GM23248 (cell line): ENCODE results near the gene CCS. TPM values are rescaled to one million over a fixed set of nuclear protein-coding genes. Genes with fewer than 3 reads are reported as not detected.

ENCODE experiments used
- DNase-seq: peaks from one replicate; pipeline ENCODE4 v3.0.0-alpha.2; 2015
- H2AFZ ChIP-seq: fragments of 200-600 bp; sonication (generic); 2 replicates; pipeline ENCODE4 v1.6.1; 2016; ENCODE audit warnings: antibody characterized with exemption
- H3F3A ChIP-seq: fragments of 200-600 bp; sonication (generic); 2 replicates; pipeline ENCODE4 v1.6.1; 2016; ENCODE audit warnings: mild to moderate bottlenecking, antibody characterized with exemption, mixed run types; ENCODE audit not compliant: insufficient read depth
- H3K27ac ChIP-seq: fragments of 200-600 bp; sonication (generic); 2 replicates; pipeline ENCODE4 v1.5.1; 2016; ENCODE audit warnings: mild to moderate bottlenecking
- H3K27me3 ChIP-seq: fragments of 200-600 bp; sonication (generic); replicated peaks from 2 replicates; pipeline ENCODE4 v1.6.1; 2016; ENCODE audit warnings: mild to moderate bottlenecking; ENCODE audit not compliant: insufficient read depth
- H3K36me3 ChIP-seq: fragments of 200-600 bp; sonication (generic); 2 replicates; pipeline ENCODE4 v1.6.1; 2016; ENCODE audit warnings: low read depth, mild to moderate bottlenecking
- H3K4me1 ChIP-seq: fragments of 200-600 bp; sonication (generic); 2 replicates; pipeline ENCODE4 v1.6.1; 2016; ENCODE audit warnings: mild to moderate bottlenecking; ENCODE audit not compliant: insufficient read depth
- H3K4me2 ChIP-seq: fragments of 200-600 bp; sonication (generic); one replicate; pipeline ENCODE4 v1.6.1; 2016; ENCODE audit warnings: mild to moderate bottlenecking; ENCODE audit not compliant: unreplicated experiment
- H3K4me3 ChIP-seq: fragments of 200-600 bp; sonication (generic); 2 replicates; pipeline ENCODE4 v1.5.1; 2016; ENCODE audit warnings: mild to moderate bottlenecking
- H3K79me2 ChIP-seq: fragments of 200-600 bp; sonication (generic); 2 replicates; pipeline ENCODE4 v1.6.1; 2016; ENCODE audit warnings: mild to moderate bottlenecking; ENCODE audit not compliant: insufficient read depth
- H3K9ac ChIP-seq: fragments of 200-600 bp; sonication (generic); 2 replicates; pipeline ENCODE4 v1.6.1; 2016; ENCODE audit warnings: mild to moderate bottlenecking
- H3K9me2 ChIP-seq: fragments of 200-600 bp; sonication (generic); 2 replicates; pipeline ENCODE4 v1.6.1; 2016; ENCODE audit warnings: mixed run types, mild to moderate bottlenecking, moderate library complexity; ENCODE audit not compliant: insufficient read depth
- H3K9me3 ChIP-seq: fragments of 200-600 bp; sonication (generic); one replicate; pipeline ENCODE4 v1.6.1; 2017; ENCODE audit warnings: low read depth
- H4K20me1 ChIP-seq: fragments of 200-600 bp; sonication (generic); 2 replicates; pipeline ENCODE4 v1.6.0; 2016; ENCODE audit not compliant: insufficient read depth
- EZH2 ChIP-seq: fragments of 200-600 bp; sonication (generic); IDR thresholded peaks from 2 replicates; pipeline ENCODE4 v1.6.1; 2018; ENCODE audit warnings: antibody characterized with exemption, mild to moderate bottlenecking; ENCODE audit not compliant: insufficient read depth, poor library complexity, severe bottlenecking
- EZH2phosphoT487 ChIP-seq: fragments of 200-600 bp; sonication (generic); IDR thresholded peaks from 2 replicates; pipeline ENCODE4 v1.6.1; 2018; ENCODE audit warnings: antibody characterized with exemption, moderate library complexity, mild to moderate bottlenecking, low read depth; ENCODE audit not compliant: insufficient read depth
- WGBS, 2 experiments: methylation state at CpG; one replicate each; pipeline ENCODE4 v1.1.6; 2015 to 2017; ENCODE audit warnings: low lambda C conversion rate in 2 of 2, low coverage in 1 of 2; ENCODE audit errors: missing lambda C conversion rate in 2 of 2; 5-methylcytosine and 5-hydroxymethylcytosine counted together
- in situ Hi-C: fragments of 300-500 bp; cut with MboI; formaldehyde crosslinking; loops from 2 replicates; pipeline ENCODE4 v1.15.0; 2020
- polyA plus RNA-seq: library from polyadenylated mRNA; unstranded; fragments of >200 nt; fragmentation: Nextera tagmentation; extraction: Ambion mirVana; gene quantifications from 2 replicates; pipeline ENCODE4 v1.2.1, GENCODE V29; 2016
- total RNA-seq: library from RNA; depleted of rRNA; stranded (reverse); fragments of >200 nt; shearing (Covaris generic); gene quantifications from 2 replicates; pipeline ENCODE4 v1.2.3, GENCODE V29; 2014

The CCS gene
- total and polyA plus RNA-seq, 2 experiments from 2014 or later, result 28.0 to 44.2 TPM

GRCh38 chr11:66566221-66566620 lies 26.8 kb upstream of the CCS start:
- no peak for TF ChIP-seq EZH2phosphoT487
- TF ChIP-seq EZH2, result no peak
- DNase-seq, result no peak
- Histone ChIP-seq H3K27me3 (no peaks in the 10 kb centered on the region), H3K9ac (no peak overlapping the region), H3K4me2 (no peak overlapping the region), H3K4me1 (no peaks in the 10 kb centered on the region), H3F3A (no peaks in the 10 kb centered on the region), H3K9me3 (no peaks in the 10 kb centered on the region), H3K4me3 (no peak overlapping the region), H3K27ac (no peak overlapping the region), H3K9me2 (no peaks in the 10 kb centered on the region), H2AFZ (no peak overlapping the region), H3K36me3 (no peaks in the 10 kb centered on the region), H4K20me1 (no peaks in the 10 kb centered on the region), H3K79me2 (no peaks in the 10 kb centered on the region)
- 79 to 84% methylated on average over 7 to 8 of the region's 8 CpGs for WGBS, 2 experiments
- in situ Hi-C loops, result no loop called here

- no peaks in the 10 kb centered on the region for H3K27me3 ChIP-seq
- 29 to 35% methylated on average over 15 of the region's 15 CpGs for WGBS, 2 experiments
- no peaks in the 10 kb centered on the region for H3K36me3 ChIP-seq
- H3K9me2 ChIP-seq, result no peaks in the 10 kb centered on the region
- H4K20me1 ChIP-seq, result no peaks in the 10 kb centered on the region
- H3K79me2 ChIP-seq, result no peaks in the 10 kb centered on the region
- H3K4me3 ChIP-seq, result peak overlapping the region; percentile 63
- in situ Hi-C loops, result no loop called here
- no peak overlapping the region for H3K27ac ChIP-seq
- no peak for DNase-seq
- TF ChIP-seq EZH2 (no peak), EZH2phosphoT487 (no peak)
- H3K9me3 ChIP-seq, result no peaks in the 10 kb centered on the region
- no peaks in the 10 kb centered on the region for H3F3A ChIP-seq
- H3K4me2 ChIP-seq, result peak overlapping the region; percentile 78
- peak overlapping the region; percentile 79 for H2AFZ ChIP-seq
- no peaks in the 10 kb centered on the region for H3K4me1 ChIP-seq
- H3K9ac ChIP-seq, result peak overlapping the region; percentile 68
Measured at GRCh38 chr11:66567787-66568123, 25.2 kb upstream of the CCS start.

GRCh38 chr11:66568124-66568916 lies 24.7 kb upstream of the CCS start, which contains the start of gene CTSF:
CTSF (minus strand) TSS chr11:66568606; CDS start chr11:66568486, 120 bp downstream.
- Histone ChIP-seq H3K9me2 (no peaks in the 10 kb centered on the region), H3K4me3 (peak within 1 kb of the TSS; percentile 63), H3K9ac (peak within 1 kb of the TSS; percentile 68), H3F3A (no peaks in the 10 kb centered on the region), H2AFZ (peak within 1 kb of the TSS; percentile 79), H3K36me3 (no peaks in the 10 kb centered on the region), H3K9me3 (no peaks in the 10 kb centered on the region), H3K27ac (no peak within 1 kb of the TSS), H4K20me1 (no peaks in the 10 kb centered on the region), H3K27me3 (no peaks in the 10 kb centered on the region), H3K4me2 (peak within 1 kb of the TSS; percentile 78), H3K4me1 (no peaks in the 10 kb centered on the region), H3K79me2 (no peaks in the 10 kb centered on the region)
- WGBS, 2 experiments, result 4 to 5% methylated on average over 44 to 53 of the region's 77 CpGs
- in situ Hi-C loops, result no loop called here
- peak; percentile 89 for DNase-seq
- TF ChIP-seq EZH2phosphoT487 (no peak), EZH2 (no peak)

- in situ Hi-C loops, result no loop called here
- Histone ChIP-seq H2AFZ (peak overlapping the region; percentile 79), H3K9me3 (no peaks in the 10 kb centered on the region), H3K9ac (no peak overlapping the region), H3F3A (no peaks in the 10 kb centered on the region), H3K27ac (no peak overlapping the region), H3K4me3 (no peak overlapping the region; the same call in 1 of the 2 replicates), H3K27me3 (0 out of 2 replicates have a peak, but pooled peaks cover under 1% of the 10 kb centered on the region), H3K79me2 (no peaks in the 10 kb centered on the region), H3K4me1 (peaks cover 2% of the 10 kb centered on the region; the same call in 1 of the 2 replicates), H4K20me1 (no peaks in the 10 kb centered on the region), H3K36me3 (no peaks in the 10 kb centered on the region), H3K4me2 (no peak overlapping the region), H3K9me2 (no peaks in the 10 kb centered on the region)
- DNase-seq, result no peak
- TF ChIP-seq EZH2phosphoT487 (no peak), EZH2 (no peak)
- 68 to 71% methylated on average over 7 of the region's 7 CpGs for WGBS, 2 experiments
Measured at GRCh38 chr11:66569076-66569475, 23.9 kb upstream of the CCS start.
